ENCODE measurements around the gene IRF5.

The IRF5 gene

GRCh38 chr7:128921866-128922440 lies 15.8 kb upstream of the IRF5 start:
- DNase-seq (ENCODE audit: low read depth): no peak

- no peak for DNase-seq (ENCODE audit: low read depth)
Measured at GRCh38 chr7:128922496-128923410, 15.0 kb upstream of the IRF5 start.

GRCh38 chr7:128923411-128923800 lies 14.3 kb upstream of the IRF5 start:
- DNase-seq (ENCODE audit: low read depth): no peak

GRCh38 chr7:128924707-128925588 lies 12.8 kb upstream of the IRF5 start:
- no peak for DNase-seq (ENCODE audit: low read depth)

GRCh38 chr7:128928159-128928813 lies 9.4 kb upstream of the IRF5 start:
- no peak for DNase-seq (ENCODE audit: low read depth)

GRCh38 chr7:128928882-128929788 lies 8.6 kb upstream of the IRF5 start:
- no peak for DNase-seq (ENCODE audit: low read depth)

GRCh38 chr7:128931190-128931798 lies 6.4 kb upstream of the IRF5 start:
- no peak for DNase-seq (ENCODE audit: low read depth)

GRCh38 chr7:128931965-128932861 lies 5.5 kb upstream of the IRF5 start:
- no peak for DNase-seq (ENCODE audit: low read depth)

- DNase-seq (ENCODE audit: low read depth): no peak
Measured at GRCh38 chr7:128932862-128933179, 4.9 kb upstream of the IRF5 start.

- no peak for DNase-seq (ENCODE audit: low read depth)
Measured at GRCh38 chr7:128933180-128933891, 4.4 kb upstream of the IRF5 start.

GRCh38 chr7:128934361-128935341 lies 3.1 kb upstream of the IRF5 start:
- DNase-seq (ENCODE audit: low read depth): no peak

GRCh38 chr7:128935342-128935730 lies 2.4 kb upstream of the IRF5 start:
- no peak for DNase-seq (ENCODE audit: low read depth)

GRCh38 chr7:128936798-128937197 lies 929 bp upstream of the IRF5 start:
- no peak for DNase-seq (ENCODE audit: low read depth)

- DNase-seq (ENCODE audit: low read depth): no peak
Measured at GRCh38 chr7:128937271-128937646, 468 bp upstream of the IRF5 start.

GRCh38 chr7:128938544-128939074 lies 882 bp downstream of the IRF5 start:
- DNase-seq (ENCODE audit: low read depth): no peak

GRCh38 chr7:128939075-128939860 lies 1.5 kb downstream of the IRF5 start:
- no peak for DNase-seq (ENCODE audit: low read depth)

Data from iris pigment epithelial cell (primary cell).